ENCODE results near the gene NPC1.

Gene NPC1

GRCh38 chr18:23548275-23548674 is 38.0 kb downstream of the NPC1 start:
- no peak for DNase-seq (ENCODE audit: low read depth in 2 of 2)

GRCh38 chr18:23547846-23548245 is 38.5 kb downstream of the NPC1 start:
- no peak for DNase-seq (ENCODE audit: low read depth in 2 of 2)

- no peak for DNase-seq (ENCODE audit: low read depth in 2 of 2)
Measured at GRCh38 chr18:23547306-23547705, 39.0 kb downstream of the NPC1 start.

- no peak for DNase-seq (ENCODE audit: low read depth in 2 of 2)
Measured at GRCh38 chr18:23545247-23545789, 41.0 kb downstream of the NPC1 start.

- DNase-seq (ENCODE audit: low read depth in 2 of 2): no peak
Measured at GRCh38 chr18:23542461-23542860, 43.8 kb downstream of the NPC1 start.

- DNase-seq (ENCODE audit: low read depth in 2 of 2): no peak
Measured at GRCh38 chr18:23541349-23542093, 44.8 kb downstream of the NPC1 start.

GRCh38 chr18:23540867-23541266 is 45.4 kb downstream of the NPC1 start:
- DNase-seq (ENCODE audit: low read depth in 2 of 2): no peak

- DNase-seq (ENCODE audit: low read depth in 2 of 2): no peak
Measured at GRCh38 chr18:23539911-23540525, 46.3 kb downstream of the NPC1 start.

GRCh38 chr18:23539296-23539695 is 47.0 kb downstream of the NPC1 start:
- DNase-seq (ENCODE audit: low read depth in 2 of 2): no peak

GRCh38 chr18:23538870-23539269 is 47.4 kb downstream of the NPC1 start:
- no peak for DNase-seq (ENCODE audit: low read depth in 2 of 2)

- no peak for DNase-seq (ENCODE audit: low read depth in 2 of 2)
Measured at GRCh38 chr18:23538001-23538400, 48.3 kb downstream of the NPC1 start.

GRCh38 chr18:23537274-23537673 is 49.0 kb downstream of the NPC1 start:
- DNase-seq (ENCODE audit: low read depth in 2 of 2): no peak

GRCh38 chr18:23536204-23536603 is 50.1 kb downstream of the NPC1 start:
- DNase-seq (ENCODE audit: low read depth in 2 of 2): no peak

GRCh38 chr18:23534276-23534675 is 52.0 kb downstream of the NPC1 start:
- DNase-seq (ENCODE audit: low read depth in 2 of 2): no peak

- no peak for DNase-seq (ENCODE audit: low read depth in 2 of 2)
Measured at GRCh38 chr18:23532848-23533247, 53.5 kb downstream of the NPC1 start.

GRCh38 chr18:23531912-23532311 is 54.4 kb downstream of the NPC1 start:
- no peak for DNase-seq (ENCODE audit: low read depth in 2 of 2)

GRCh38 chr18:23530195-23530594 is 56.1 kb downstream of the NPC1 start:
- DNase-seq (ENCODE audit: low read depth in 2 of 2): no peak

GRCh38 chr18:23529604-23530003 is 56.7 kb downstream of the NPC1 start:
- no peak for DNase-seq (ENCODE audit: low read depth in 2 of 2)

GRCh38 chr18:23528580-23529472 is 57.5 kb downstream of the NPC1 start:
- no peak for DNase-seq (ENCODE audit: low read depth in 2 of 2)

- DNase-seq (ENCODE audit: low read depth in 2 of 2): no peak
Measured at GRCh38 chr18:23526501-23527063, 59.7 kb downstream of the NPC1 start.

- no peak for DNase-seq (ENCODE audit: low read depth in 2 of 2)
Measured at GRCh38 chr18:23524213-23524707, 62.0 kb downstream of the NPC1 start.

All from stimulated activated CD4-positive, alpha-beta T cell treated with anti-CD3 and anti-CD28 coated beads, Interleukin-1b, Interleukin-23, amount 100 ng/mL, for 1 hour (primary cell).